Inferior parietal cortex (tissue), 1 donor: ENCODE results near the gene ZFHX3.

ENCODE experiments used
- DNase-seq: peaks from one replicate; pipeline ENCODE4 v3.0.0-alpha.2; 2016; ENCODE audit errors: extremely low spot score

The ZFHX3 gene

GRCh38 chr16:73037845-73038570 lies 9.9 kb downstream of the ZFHX3 start:
- DNase-seq: no peak

- no peak for DNase-seq
Measured at GRCh38 chr16:73037331-73037745, 10.6 kb downstream of the ZFHX3 start.

GRCh38 chr16:73036074-73036826 lies 11.7 kb downstream of the ZFHX3 start:
- no peak for DNase-seq

GRCh38 chr16:73034374-73034773 lies 13.6 kb downstream of the ZFHX3 start:
- DNase-seq: no peak

GRCh38 chr16:73033271-73033998 lies 14.5 kb downstream of the ZFHX3 start:
- no peak for DNase-seq

GRCh38 chr16:73032541-73033270 lies 15.2 kb downstream of the ZFHX3 start:
- no peak for DNase-seq

- DNase-seq: no peak
Measured at GRCh38 chr16:73031984-73032383, 15.9 kb downstream of the ZFHX3 start.

- no peak for DNase-seq
Measured at GRCh38 chr16:73031155-73031866, 16.6 kb downstream of the ZFHX3 start.

GRCh38 chr16:73028721-73029361 lies 19.1 kb downstream of the ZFHX3 start:
- no peak for DNase-seq

GRCh38 chr16:73028263-73028662 lies 19.7 kb downstream of the ZFHX3 start:
- no peak for DNase-seq

- no peak for DNase-seq
Measured at GRCh38 chr16:73027685-73028111, 20.2 kb downstream of the ZFHX3 start.

- no peak for DNase-seq
Measured at GRCh38 chr16:73026754-73027684, 20.9 kb downstream of the ZFHX3 start.

- DNase-seq: no peak
Measured at GRCh38 chr16:73025856-73026210, 22.1 kb downstream of the ZFHX3 start.

GRCh38 chr16:73025151-73025855 lies 22.6 kb downstream of the ZFHX3 start:
- DNase-seq: no peak

GRCh38 chr16:73024571-73025105 lies 23.3 kb downstream of the ZFHX3 start:
- DNase-seq: no peak

GRCh38 chr16:73023752-73024570 lies 24.0 kb downstream of the ZFHX3 start:
- DNase-seq: no peak

- no peak for DNase-seq
Measured at GRCh38 chr16:73023320-73023719, 24.6 kb downstream of the ZFHX3 start.

- DNase-seq: no peak
Measured at GRCh38 chr16:73022534-73022933, 25.4 kb downstream of the ZFHX3 start.
